Esophagus squamous epithelium (tissue), 5 donors: ENCODE data around the gene TREX2. TPM values are rescaled to one million over a fixed set of nuclear protein-coding genes. Genes with fewer than 3 reads are reported as not detected.

ENCODE experiments used
- DNase-seq: peaks from one replicate; lab custom pipeline; 2025; lab: John Stamatoyannopoulos, UW
- H3K27ac ChIP-seq, 4 donors: fragments of 200-600 bp; sonication (generic); one replicate each; pipeline ENCODE4 v1.5.1; 2016 to 2019; ENCODE audit warnings: mild to moderate bottlenecking in 1 of 4
- H3K27me3 ChIP-seq, 4 donors: fragments of 200-600 bp; sonication (generic); 1 replicate in 3 of 4; 2 replicates in 1 of 4; pipeline versions ENCODE4 v1.5.1 to v1.6.0; 2017 to 2021; ENCODE audit warnings: antibody characterized with exemption in 1 of 4
- H3K36me3 ChIP-seq, 3 donors: fragments of 200-600 bp; sonication (generic); one replicate each; pipeline ENCODE4 v1.5.1; 2016 to 2019
- H3K4me1 ChIP-seq, 3 donors: fragments of 200-600 bp; sonication (generic); one replicate each; pipeline ENCODE4 v1.5.1; 2017 to 2019
- H3K4me3 ChIP-seq, 4 donors: fragments of 200-600 bp; sonication (generic); 1 replicate in 3 of 4; 2 replicates in 1 of 4; pipeline ENCODE4 v1.5.1; 2016 to 2019; ENCODE audit warnings: mild to moderate bottlenecking in 2 of 4, moderate library complexity in 1 of 4
- H3K9me3 ChIP-seq, 3 donors: fragments of 200-600 bp; sonication (generic); one replicate each; pipeline ENCODE4 v1.5.1; 2016 to 2019
- CTCF ChIP-seq, 6 experiments: fragments of 450-650 bp in 4 of 6; fragments of 200-600 bp in 2 of 6; sonication (generic) in 2 of 6; IDR thresholded peaks; one replicate each; pipeline ENCODE4 v1.5.1; 2016 to 2019; ENCODE audit warnings: antibody characterized with exemption in 6 of 6, mild to moderate bottlenecking in 4 of 6, moderate library complexity in 4 of 6
- POLR2A ChIP-seq, 4 donors: fragments of 450-650 bp; IDR thresholded peaks; one replicate each; pipeline ENCODE4 v1.6.1; 2017; ENCODE audit warnings: antibody characterized with exemption in 4 of 4, mild to moderate bottlenecking in 4 of 4, moderate library complexity in 3 of 4
- WGBS, 2 donors: methylation state at CpG; one replicate each; pipeline ENCODE4 v1.1.5; 2018; 5-methylcytosine and 5-hydroxymethylcytosine counted together
- intact Hi-C: fragments of 100-400 bp; cut with DNase I; formaldehyde crosslinking; loops from one replicate; pipeline ENCODE4 v1.15.0; 2022
- total RNA-seq, 4 donors: library from RNA; depleted of rRNA; stranded (reverse); fragments of >200 nt; gene quantifications; one replicate each; pipeline ENCODE4 v1.1.0, GENCODE V29; 2016
- donor health status: DM: yes; HTN: yes; CAD: no.

Gene TREX2
- total RNA-seq, 4 donors from 2014 or later = 1.4 to 6.6 (median 4.3) TPM

GRCh38 chrX:153433161-153433680, 12.6 kb downstream of the TREX2 start:
- H3K4me3 ChIP-seq = no peak overlapping the region
- no peaks in the 10 kb centered on the region for H3K36me3 ChIP-seq
- peaks cover 0 to 8% (median 0%) of the 10 kb centered on the region in 4 donors for H3K27me3 ChIP-seq
- no peaks in the 10 kb centered on the region for H3K4me1 ChIP-seq
- peaks cover 0 to 10% (median 0%) of the 10 kb centered on the region in 3 donors for H3K9me3 ChIP-seq
- DNase-seq = no peak
- no peak overlapping the region for H3K27ac ChIP-seq
- TF ChIP-seq CTCF (IDR thresholded peaks at IDR 0.05) (no peak), POLR2A (IDR thresholded peaks at IDR 0.05) (no peak)
- intact Hi-C loops = no loop called here
- 82% methylated on average over 6 of the region's 12 CpGs; no CpG with 5 or more reads in 1 of the 2 donors for WGBS, 2 donors

GRCh38 chrX:153430796-153431195, 15.1 kb downstream of the TREX2 start:
- peaks cover 0 to 10% (median 0%) of the 10 kb centered on the region in 3 donors for H3K9me3 ChIP-seq
- WGBS, 2 donors = 80 to 81% methylated on average over 5 to 6 of the region's 6 CpGs
- H3K36me3 ChIP-seq = no peaks in the 10 kb centered on the region
- H3K4me3 ChIP-seq = no peak overlapping the region
- intact Hi-C loops = no loop called here
- H3K27ac ChIP-seq = no peak overlapping the region
- TF ChIP-seq POLR2A (IDR thresholded peaks at IDR 0.05) (no peak), CTCF (IDR thresholded peaks at IDR 0.05) (no peak)
- H3K27me3 ChIP-seq = peaks cover 0 to 8% (median 0%) of the 10 kb centered on the region in 4 donors
- DNase-seq = no peak
- no peaks in the 10 kb centered on the region for H3K4me1 ChIP-seq

- TF ChIP-seq POLR2A (IDR thresholded peaks at IDR 0.05) (no peak), CTCF (IDR thresholded peaks at IDR 0.05) (no peak)
- intact Hi-C loops = no loop called here
- no peak overlapping the region for H3K27ac ChIP-seq
- H3K4me1 ChIP-seq = no peaks in the 10 kb centered on the region
- peaks cover 0 to 4% (median 0%) of the 10 kb centered on the region in 4 donors for H3K27me3 ChIP-seq
- H3K36me3 ChIP-seq = no peaks in the 10 kb centered on the region
- DNase-seq = no peak
- WGBS, 2 donors = 79 to 93% methylated on average over 3 of the region's 3 CpGs
- no peak overlapping the region for H3K4me3 ChIP-seq
- peaks cover 0 to 7% (median 0%) of the 10 kb centered on the region in 3 donors for H3K9me3 ChIP-seq
Measured at GRCh38 chrX:153426204-153426603, 19.7 kb downstream of the TREX2 start.

- no peaks in the 10 kb centered on the region for H3K4me1 ChIP-seq
- H3K27ac ChIP-seq = no peak overlapping the region
- H3K27me3 ChIP-seq = peaks cover 0 to 12% (median 0%) of the 10 kb centered on the region in 4 donors
- intact Hi-C loops = no loop called here
- no peak overlapping the region for H3K4me3 ChIP-seq
- DNase-seq = no peak
- no peaks in the 10 kb centered on the region for H3K36me3 ChIP-seq
- TF ChIP-seq CTCF (IDR thresholded peaks at IDR 0.05) (no peak), POLR2A (IDR thresholded peaks at IDR 0.05) (no peak)
- WGBS, 2 donors = 69 to 75% methylated on average over 5 to 8 of the region's 8 CpGs
- no peaks in the 10 kb centered on the region for H3K9me3 ChIP-seq
Measured at GRCh38 chrX:153423652-153424051, 22.2 kb downstream of the TREX2 start.

GRCh38 chrX:153421856-153422255, 24.0 kb downstream of the TREX2 start:
- 87 to 89% methylated on average over 9 to 12 of the region's 18 CpGs for WGBS, 2 donors
- Histone ChIP-seq H3K27me3 (peaks cover 0 to 21% (median 0%) of the 10 kb centered on the region in 4 donors), H3K4me3 (no peak overlapping the region), H3K27ac (no peak overlapping the region), H3K4me1 (no peaks in the 10 kb centered on the region), H3K9me3 (no peaks in the 10 kb centered on the region), H3K36me3 (no peaks in the 10 kb centered on the region)
- no peak for DNase-seq
- intact Hi-C loops = no loop called here
- no peak for TF ChIP-seq CTCF (IDR thresholded peaks at IDR 0.05)
- no peak for TF ChIP-seq POLR2A (IDR thresholded peaks at IDR 0.05)
